GM12874 (cell line): Measurements from ENCODE around the gene FBXL14.

Source experiments
- CTCF ChIP-seq: IDR thresholded peaks from 2 replicates; pipeline ENCODE4 v1.5.1; 2011; ENCODE audit warnings: low read depth, mild to moderate bottlenecking, control low read depth, low read length, moderate library complexity; ENCODE audit not compliant: insufficient read depth

The FBXL14 gene

GRCh38 chr12:1587927-1588574, 6.3 kb downstream of the FBXL14 start:
- TF ChIP-seq CTCF: no peak

DNA sequence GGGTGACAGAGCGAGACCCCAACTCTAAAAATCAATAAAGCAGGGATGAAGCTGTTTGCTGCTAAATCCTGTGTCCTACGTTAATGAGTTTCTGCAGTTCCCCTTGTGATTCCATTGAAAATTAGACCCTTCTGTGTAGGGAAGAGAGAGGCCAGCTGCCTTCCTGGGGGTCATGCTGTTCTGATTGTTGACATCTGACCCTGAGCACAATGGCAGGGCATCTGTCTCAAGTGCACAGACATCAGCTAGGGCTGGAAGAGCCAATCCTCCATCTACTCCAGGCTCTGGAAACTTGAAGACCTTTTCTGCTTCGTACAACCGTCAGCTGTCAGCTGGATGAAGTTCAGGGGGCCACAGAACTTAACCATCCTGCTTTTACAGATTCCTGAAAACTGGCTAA, 10.1 kb downstream of the FBXL14 start:
- TF ChIP-seq CTCF: no peak

DNA sequence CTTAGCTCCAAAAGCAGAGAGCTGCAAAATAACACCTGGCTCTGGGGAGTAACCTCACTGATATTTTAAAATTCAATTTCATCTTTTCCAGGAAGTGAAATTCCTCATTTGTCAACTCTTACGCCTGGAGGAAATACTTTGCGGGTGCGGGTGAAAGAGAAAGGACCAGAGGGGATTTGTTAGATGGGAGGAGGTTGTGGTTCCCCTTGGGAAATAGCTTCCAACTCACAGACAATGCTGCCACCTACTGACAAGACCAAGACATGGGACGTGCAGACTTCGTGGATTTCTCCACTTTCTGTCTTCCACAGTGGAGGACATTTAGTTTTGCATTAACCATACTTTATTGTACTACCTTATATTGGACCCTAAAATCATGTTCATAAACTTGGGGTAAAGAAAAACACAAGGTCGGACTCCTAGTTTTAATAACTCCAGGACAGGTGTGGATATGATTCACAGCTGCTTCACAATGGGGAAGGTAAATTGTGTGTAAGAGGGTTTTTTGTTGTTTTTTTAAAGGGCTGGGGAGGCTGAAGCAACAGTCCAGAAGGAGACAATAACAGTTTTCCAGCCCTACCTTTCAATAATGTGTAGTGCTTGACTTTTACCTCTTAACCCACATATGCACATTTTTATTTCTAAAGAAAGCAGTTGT, 10.8 kb downstream of the FBXL14 start:
- TF ChIP-seq CTCF: peak; percentile 81

DNA sequence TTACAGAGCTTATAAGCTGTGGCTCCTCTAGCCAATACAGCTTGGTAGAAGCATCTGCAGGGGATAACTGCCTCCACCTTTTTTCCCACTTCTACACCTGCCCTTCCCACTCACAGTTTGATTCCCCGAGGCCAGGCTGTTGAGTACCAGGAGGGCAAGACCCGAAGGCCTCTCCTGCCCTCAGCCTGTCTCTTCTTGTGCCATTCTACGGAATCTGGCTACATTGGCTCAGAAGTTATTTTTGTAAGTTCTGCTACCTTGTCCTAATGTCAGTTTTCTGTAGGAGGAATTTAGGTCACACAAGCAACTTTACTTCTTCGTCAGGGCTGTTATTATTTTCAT, 11.7 kb downstream of the FBXL14 start:
- TF ChIP-seq CTCF: no peak

- no peak for TF ChIP-seq CTCF
Measured at GRCh38 chr12:1581973-1582708, 12.2 kb downstream of the FBXL14 start.

GRCh38 chr12:1580526-1580925, 13.9 kb downstream of the FBXL14 start:
- TF ChIP-seq CTCF: no peak

GRCh38 chr12:1579651-1580435, 14.5 kb downstream of the FBXL14 start:
- no peak for TF ChIP-seq CTCF
